Liver (tissue), 9 donors: ENCODE measurements around the gene TCP1. TPM values are rescaled to one million over a fixed set of nuclear protein-coding genes. Genes with fewer than 3 reads are reported as not detected.

ENCODE experiments used
- DNase-seq: peaks from one replicate; pipeline ENCODE4 v3.0.0-alpha.2; 2017; ENCODE audit warnings: low spot score
- H3K27ac ChIP-seq, 2 donors: one replicate each; pipeline ENCODE4 v1.7.0; 2013; ENCODE audit warnings: inconsistent platforms in 2 of 2, low read length in 2 of 2, control low read depth in 1 of 2, low read depth in 1 of 2, mild to moderate bottlenecking in 1 of 2
- H3K27me3 ChIP-seq, 4 donors: one replicate each; pipeline versions ENCODE4 v1.6.1 to v1.7.0; 2013; ENCODE audit warnings: low read length in 3 of 4, inconsistent platforms in 1 of 4, mild to moderate bottlenecking in 1 of 4, moderate library complexity in 1 of 4; ENCODE audit not compliant: control insufficient read depth in 4 of 4, insufficient read depth in 4 of 4
- H3K36me3 ChIP-seq, 4 donors: one replicate each; pipeline versions ENCODE4 v1.6.1 to v1.7.0; 2013; ENCODE audit warnings: low read length in 3 of 4, mild to moderate bottlenecking in 3 of 4, low read depth in 1 of 4, moderate library complexity in 1 of 4; ENCODE audit not compliant: control insufficient read depth in 4 of 4, insufficient read depth in 3 of 4
- H3K4me1 ChIP-seq, 4 donors: one replicate each; pipeline versions ENCODE4 v1.6.1 to v1.7.0; 2013; ENCODE audit warnings: low read length in 3 of 4, mild to moderate bottlenecking in 3 of 4, moderate library complexity in 1 of 4; ENCODE audit not compliant: control insufficient read depth in 4 of 4, insufficient read depth in 4 of 4
- H3K4me3 ChIP-seq, 3 donors: one replicate each; pipeline versions ENCODE4 v1.6.1 to v1.7.0; 2013; ENCODE audit warnings: low read length in 3 of 3, control low read depth in 1 of 3, low read depth in 1 of 3, mild to moderate bottlenecking in 1 of 3
- H3K9ac ChIP-seq, 2 donors: one replicate each; pipeline ENCODE4 v1.7.0; 2013; ENCODE audit warnings: low read length in 2 of 2, mild to moderate bottlenecking in 2 of 2, moderate library complexity in 2 of 2, control low read depth in 1 of 2, low read depth in 1 of 2
- H3K9me3 ChIP-seq, 4 donors: one replicate each; pipeline versions ENCODE4 v1.6.1 to v1.7.0; 2013; ENCODE audit warnings: low read length in 3 of 4; ENCODE audit not compliant: control insufficient read depth in 4 of 4
- ATF3 ChIP-seq: IDR thresholded peaks from 2 replicates; pipeline ENCODE4 v1.6.1; 2016; ENCODE audit warnings: antibody characterized with exemption
- CTCF ChIP-seq: fragments of 150-350 bp; IDR thresholded peaks from 2 replicates; pipeline ENCODE4 v1.5.1; 2017; ENCODE audit warnings: improper control_type of control experiment, low read depth, low read length; ENCODE audit not compliant: missing input control
- EGR1 ChIP-seq, 2 donors: IDR thresholded peaks; 2 replicates each; pipeline ENCODE4 v1.6.1; 2016 to 2018; ENCODE audit warnings: antibody characterized with exemption in 2 of 2, low read depth in 2 of 2
- FOXA1 ChIP-seq: IDR thresholded peaks from 2 replicates; pipeline ENCODE4 v1.6.1; 2016; ENCODE audit warnings: antibody characterized with exemption
- FOXA2 ChIP-seq: IDR thresholded peaks from 2 replicates; pipeline ENCODE4 v1.6.1; 2016; ENCODE audit warnings: antibody characterized with exemption
- HNF4A ChIP-seq, 2 donors: conservative IDR thresholded peaks; 2 replicates each; pipeline ENCODE4 v1.6.1; 2016; ENCODE audit warnings: antibody characterized with exemption in 2 of 2, mild to moderate bottlenecking in 2 of 2
- HNF4G ChIP-seq: IDR thresholded peaks from 2 replicates; pipeline ENCODE4 v1.6.1; 2016; ENCODE audit warnings: antibody characterized with exemption
- JUND ChIP-seq, 2 donors: IDR thresholded peaks; 2 replicates each; pipeline ENCODE4 v1.6.1; 2016; ENCODE audit warnings: antibody characterized with exemption in 2 of 2
- MAX ChIP-seq: IDR thresholded peaks from 2 replicates; pipeline ENCODE4 v1.6.1; 2016; ENCODE audit warnings: antibody characterized with exemption
- NR2F2 ChIP-seq: IDR thresholded peaks from 2 replicates; pipeline ENCODE4 v1.6.1; 2016; ENCODE audit warnings: antibody characterized with exemption
- RAD21 ChIP-seq, 2 donors: IDR thresholded peaks; 2 replicates each; pipeline ENCODE4 v1.6.1; 2016; ENCODE audit warnings: antibody characterized with exemption in 2 of 2, mild to moderate bottlenecking in 2 of 2
- REST ChIP-seq: IDR thresholded peaks from 2 replicates; pipeline ENCODE4 v1.6.1; 2016; ENCODE audit warnings: antibody characterized with exemption, mild to moderate bottlenecking
- RXRA ChIP-seq, 2 donors: IDR thresholded peaks; 2 replicates each; pipeline ENCODE4 v1.6.1; 2017 to 2018; ENCODE audit warnings: antibody characterized with exemption in 2 of 2, mild to moderate bottlenecking in 1 of 2
- SP1 ChIP-seq: IDR thresholded peaks from 2 replicates; pipeline ENCODE4 v1.6.1; 2018; ENCODE audit warnings: antibody characterized with exemption, mild to moderate bottlenecking
- TAF1 ChIP-seq: conservative IDR thresholded peaks from 2 replicates; pipeline ENCODE4 v1.6.1; 2016; ENCODE audit warnings: antibody characterized with exemption, mild to moderate bottlenecking
- YY1 ChIP-seq: IDR thresholded peaks from 2 replicates; pipeline ENCODE4 v1.6.1; 2016; ENCODE audit warnings: antibody characterized with exemption, mild to moderate bottlenecking
- ZBTB33 ChIP-seq: IDR thresholded peaks from 2 replicates; pipeline ENCODE4 v1.6.1; 2016; ENCODE audit warnings: antibody characterized with exemption
- WGBS: extraction: QIAGEN DNeasy Blood & Tissue Kit; methylation state at CpG from one replicate; pipeline ENCODE4 v1.1.7; 2013; 5-methylcytosine and 5-hydroxymethylcytosine counted together
- polyA plus RNA-seq, 2 donors: library from polyadenylated mRNA; stranded (reverse) in 1 of 2; unstranded in 1 of 2; fragments of 200-250 nt in 1 of 2; fragments of >200 nt in 1 of 2; fragmentation: Nextera tagmentation in 1 of 2; extraction: Ambion mirVana in 1 of 2; gene quantifications; one replicate each; pipeline versions ENCODE4 v1.2.1 to v1.2.3, GENCODE V29; 2013 to 2015
- total RNA-seq, 2 donors: library from RNA; depleted of rRNA; stranded (reverse); fragments of >200 nt; gene quantifications; one replicate each; pipeline ENCODE4 v1.2.3, GENCODE V29; 2014
- donor health status: healthy.
- donor health status: healthy.
- donor health status: healthy.
- donor health status: healthy.
- donor health status: healthy.

The TCP1 gene
- total and polyA plus RNA-seq, 4 donors: 59.5 to 155 (median 94.3) TPM

GRCh38 chr6:159746759-159747158 is 42.6 kb downstream of the TCP1 start:
- H3K27me3 ChIP-seq: no peaks in the 10 kb centered on the region
- H3K27ac ChIP-seq: no peak overlapping the region
- H3K9ac ChIP-seq: no peak overlapping the region
- no peak for TF ChIP-seq TAF1
- TF ChIP-seq FOXA1: no peak
- no peak for TF ChIP-seq MAX
- TF ChIP-seq HNF4G: no peak
- TF ChIP-seq RXRA (IDR thresholded peaks at IDR 0.05): no peak
- no peak for TF ChIP-seq JUND (IDR thresholded peaks at IDR 0.05)
- TF ChIP-seq SP1: no peak
- WGBS: 88% methylated on average over 1 of the region's 1 CpG
- H3K36me3 ChIP-seq: peaks cover 8 to 80% (median 67%) of the 10 kb centered on the region in 4 donors
- no peak overlapping the region for H3K4me3 ChIP-seq
- H3K4me1 ChIP-seq: peaks cover 0 to 2% (median 0%) of the 10 kb centered on the region in 4 donors
- H3K9me3 ChIP-seq: no peaks in the 10 kb centered on the region
- no peak for DNase-seq

GRCh38 chr6:159745081-159745480 is 44.3 kb downstream of the TCP1 start:
- Histone ChIP-seq H3K9me3 (no peaks in the 10 kb centered on the region), H3K9ac (no peak overlapping the region), H3K36me3 (peaks cover 3 to 81% (median 71%) of the 10 kb centered on the region in 4 donors), H3K27ac (no peak overlapping the region), H3K27me3 (no peaks in the 10 kb centered on the region), H3K4me3 (no peak overlapping the region), H3K4me1 (peaks cover 0 to 2% (median 0%) of the 10 kb centered on the region in 4 donors)
- TF ChIP-seq RXRA (IDR thresholded peaks at IDR 0.05) (no peak), ATF3 (no peak), SP1 (no peak), CTCF (no peak), HNF4G (no peak), JUND (IDR thresholded peaks at IDR 0.05) (no peak), TAF1 (no peak), MAX (no peak), HNF4A (conservative IDR thresholded peaks at IDR 0.05) (no peak), ZBTB33 (no peak), YY1 (no peak), FOXA1 (no peak), RAD21 (IDR thresholded peaks at IDR 0.05) (no peak), REST (no peak), NR2F2 (no peak), EGR1 (IDR thresholded peaks at IDR 0.05; ENCODE audit: low read depth in 2 of 2) (no peak), FOXA2 (no peak)
- no peak for DNase-seq
- WGBS: 95% methylated on average over 7 of the region's 7 CpGs
